HepG2 (cell line): ENCODE results near the gene BCORL1. TPM values are rescaled to one million over a fixed set of nuclear protein-coding genes. Genes with fewer than 3 reads are reported as not detected.

Experiments used
- ATAC-seq: fragments of 200-7000 bp; cut with Tn5 transposase; 3 replicates; pipeline ENCODE4 v1.9.1; 2020; ENCODE audit warnings: mild to moderate bottlenecking, moderate library complexity
- BruUV-seq: library from RNA; stranded (reverse); fragments of 400-500 nt; replicated peaks from 2 replicates; lab custom pipeline; 2021; lab: Mats Ljungman, UMichigan
- CTCF ChIA-PET: fragments of 300-600 bp; formaldehyde crosslinking; extraction: SDS; loops from one replicate; lab custom pipeline; 2021; ENCODE audit warnings: low total read pairs, inconsistent platforms, low intra/inter-chr PET ratio; lab: Yijun Ruan, JAX
- POLR2A ChIA-PET: fragments of 350-600 bp; sonication (Branson Sonifier 250); formaldehyde crosslinking; loops from one replicate; lab custom pipeline; 2020; ENCODE audit warnings: antibody characterized with exemption, inconsistent platforms; lab: Yijun Ruan, JAX
- DNase-seq: peaks from one replicate; pipeline ENCODE4 v3.0.0-alpha.2; 2015; ENCODE audit warnings: low spot score
- FAIRE-seq: peaks from 3 replicates; lab custom pipeline; 2011; peaks lifted over from hg19 to GRCh38; lab: Jason Lieb, UNC
- H2AFZ ChIP-seq: one replicate; pipeline ENCODE4 v1.6.1; 2011; ENCODE audit warnings: low read length, inconsistent platforms
- H3K27ac ChIP-seq: fragments of 300-600 bp; 3 replicates; pipeline ENCODE4 v1.8.0; 2011; ENCODE audit warnings: mixed run types, mild to moderate bottlenecking, mixed read lengths, low read length, inconsistent platforms; ENCODE audit not compliant: insufficient read depth; ENCODE audit errors: extremely low read length
- H3K27me3 ChIP-seq, 2 experiments: fragments of 200-600 bp in 1 of 2; 2 replicates in 1 of 2; 3 replicates in 1 of 2; pipeline versions ENCODE4 v1.6.0 to v1.8.0; 2011; ENCODE audit warnings: low read length in 2 of 2, mild to moderate bottlenecking in 2 of 2, moderate library complexity in 2 of 2, inconsistent platforms in 1 of 2; ENCODE audit not compliant: insufficient read depth in 2 of 2, control insufficient read depth in 1 of 2
- H3K36me3 ChIP-seq, 2 experiments: fragments of 200-600 bp in 1 of 2; replicated peaks in 1 of 2; 2 replicates in 1 of 2; 3 replicates in 1 of 2; pipeline versions ENCODE4 v1.5.1 to v1.8.0; 2011; ENCODE audit warnings: low read length in 2 of 2, inconsistent platforms in 1 of 2; ENCODE audit not compliant: insufficient read depth in 2 of 2, control insufficient read depth in 1 of 2
- H3K4me1 ChIP-seq: 2 replicates; pipeline ENCODE4 v1.5.1; 2012; ENCODE audit warnings: low read length, inconsistent platforms; ENCODE audit not compliant: insufficient read depth
- H3K4me2 ChIP-seq: 2 replicates; pipeline ENCODE4 v1.6.0; 2011; ENCODE audit warnings: low read depth, low read length, inconsistent platforms
- H3K4me3 ChIP-seq, 3 experiments: fragments of 200-600 bp in 1 of 3; sonication (generic), shearing (Covaris generic) in 1 of 3; replicated peaks in 1 of 3; 2 replicates each; pipeline ENCODE4 v1.5.1; 2011 to 2016; ENCODE audit warnings: low read length in 3 of 3, inconsistent platforms in 2 of 3, low read depth in 2 of 3, mild to moderate bottlenecking in 2 of 3, control low read depth in 1 of 3, mixed read lengths in 1 of 3; ENCODE audit not compliant: insufficient read depth in 1 of 3
- H3K79me2 ChIP-seq: one replicate; pipeline ENCODE4 v1.6.1; 2011; ENCODE audit warnings: low read length, inconsistent platforms; ENCODE audit not compliant: insufficient read depth
- H3K9ac ChIP-seq: 2 replicates; pipeline ENCODE4 v1.6.0; 2011; ENCODE audit warnings: mild to moderate bottlenecking, low read depth, low read length, inconsistent platforms; ENCODE audit not compliant: insufficient read depth
- H3K9me3 ChIP-seq: 2 replicates; pipeline ENCODE4 v1.5.1; 2012; ENCODE audit warnings: mild to moderate bottlenecking, low read length
- H4K20me1 ChIP-seq: 2 replicates; pipeline ENCODE4 v1.6.0; 2011; ENCODE audit warnings: inconsistent platforms, mild to moderate bottlenecking, low read length, moderate library complexity; ENCODE audit not compliant: insufficient read depth
- DR1 ChIP-seq: sonication (generic); formaldehyde crosslinking; IDR thresholded peaks from 2 replicates; pipeline ENCODE4 v1.8.0; 2021; ENCODE audit warnings: mild to moderate bottlenecking, missing genetic modification reagents, inconsistent platforms
- NCOR1 ChIP-seq: fragments of 200-600 bp; sonication (generic); IDR thresholded peaks from 2 replicates; pipeline ENCODE4 v1.7.0; 2017; ENCODE audit warnings: antibody characterized with exemption, low read length, borderline replicate concordance
- NKX3-1 ChIP-seq: sonication (generic); formaldehyde crosslinking; IDR thresholded peaks from 2 replicates; pipeline ENCODE4 v1.5.0; 2020; ENCODE audit warnings: missing genetic modification reagents
- PHB2 ChIP-seq: fragments of 450-650 bp; IDR thresholded peaks from 2 replicates; pipeline ENCODE4 v1.6.1; 2018; ENCODE audit not compliant: partially characterized antibody
- PHF21A ChIP-seq: sonication (generic); formaldehyde crosslinking; IDR thresholded peaks from 2 replicates; pipeline ENCODE4 v1.5.0; 2020; ENCODE audit warnings: mild to moderate bottlenecking, missing genetic modification reagents
- RXRA ChIP-seq: sonication (generic); formaldehyde crosslinking; IDR thresholded peaks from 2 replicates; pipeline ENCODE4 v1.5.1; 2020; ENCODE audit warnings: missing genetic modification reagents
- SAFB2 ChIP-seq: sonication (generic); formaldehyde crosslinking; IDR thresholded peaks from 2 replicates; pipeline ENCODE4 v1.5.1; 2020; ENCODE audit warnings: missing genetic modification reagents, low read depth, mild to moderate bottlenecking, borderline replicate concordance
- ZFP36L2 ChIP-seq: sonication (generic); formaldehyde crosslinking; IDR thresholded peaks from 2 replicates; pipeline ENCODE4 v1.4.0; 2020; ENCODE audit warnings: missing genetic modification reagents
- ZNF616 ChIP-seq: sonication (generic); formaldehyde crosslinking; IDR thresholded peaks from 2 replicates; pipeline ENCODE4 v1.5.0; 2020; ENCODE audit warnings: low read depth, mild to moderate bottlenecking, missing genetic modification reagents
- ZNF75D ChIP-seq: sonication (generic); formaldehyde crosslinking; IDR thresholded peaks from 2 replicates; pipeline ENCODE4 v1.8.1; 2023; ENCODE audit warnings: missing genetic modification reagents, mild to moderate bottlenecking, borderline replicate concordance
- ZNF780A ChIP-seq: sonication (generic); formaldehyde crosslinking; IDR thresholded peaks from 2 replicates; pipeline ENCODE4 v1.8.0; 2022; ENCODE audit warnings: mild to moderate bottlenecking, missing genetic modification reagents, moderate library complexity
- ZNF883 ChIP-seq: sonication (generic); formaldehyde crosslinking; IDR thresholded peaks from 2 replicates; pipeline ENCODE4 v1.5.1; 2020; ENCODE audit warnings: mild to moderate bottlenecking, missing genetic modification reagents; ENCODE audit errors: not compliant biosample characterization
- WGBS: methylation state at CpG from one replicate; pipeline ENCODE4 v1.1.6; 2017; ENCODE audit warnings: low lambda C conversion rate; 5-methylcytosine and 5-hydroxymethylcytosine counted together
- in situ Hi-C: cut with HindIII; loops from 2 replicates; pipeline ENCODE4 v1.10.0; 2017; ENCODE audit warnings: low pct_unique_long_range_greater_than_20kb; ENCODE audit not compliant: extremely low pct_ligation_motif_present
- intact Hi-C: fragments of 100-400 bp; cut with micrococcal nuclease; formaldehyde crosslinking; loops from one replicate; pipeline ENCODE4 v1.10.0; 2022; ENCODE audit not compliant: unreplicated experiment
- polyA plus RNA-seq, 8 experiments: library from polyadenylated mRNA; depleted of rRNA in 3 of 8; stranded (reverse) in 7 of 8; unstranded in 1 of 8; fragments of >200 nt; fragmentation: Illumina TruSeq in 4 of 8; extraction: Trizol in 4 of 8; gene quantifications; 2 replicates each; pipeline versions ENCODE4 v1.2.1 to v1.2.3, GENCODE V29; 2011 to 2016; ENCODE audit warnings: low read depth in 4 of 8, missing spikeins in 1 of 8, mixed read lengths in 1 of 8; ENCODE audit not compliant: insufficient read depth in 1 of 8
- total RNA-seq, 5 experiments: library from RNA; depleted of rRNA; stranded (reverse); fragments of >200 nt; fragmentation: Illumina TruSeq; extraction: Trizol; gene quantifications; 2 replicates each; pipeline ENCODE4 v1.2.3, GENCODE V29; 2016; ENCODE audit warnings: low read depth in 1 of 5
- TF ChIP-seq, protein P1 (sequence below): sonication (generic); formaldehyde crosslinking; IDR thresholded peaks from 2 replicates; pipeline ENCODE4 v1.4.0; 2020; ENCODE audit warnings: missing genetic modification reagents
- TF ChIP-seq, protein P2 (sequence below): sonication (generic); formaldehyde crosslinking; IDR thresholded peaks from 2 replicates; pipeline ENCODE4 v1.5.0; 2020; ENCODE audit warnings: missing genetic modification reagents
- TF ChIP-seq, protein P3 (sequence below): sonication (generic); formaldehyde crosslinking; IDR thresholded peaks from 2 replicates; pipeline ENCODE4 v1.4.0; 2020; ENCODE audit warnings: missing genetic modification reagents

Gene BCORL1
- total and polyA plus RNA-seq, 2 of the 13 experiments (the other 11 are each of a cell fraction or from before 2014, with no cell fraction given), result 0.67 to 1.4 TPM

DNA sequence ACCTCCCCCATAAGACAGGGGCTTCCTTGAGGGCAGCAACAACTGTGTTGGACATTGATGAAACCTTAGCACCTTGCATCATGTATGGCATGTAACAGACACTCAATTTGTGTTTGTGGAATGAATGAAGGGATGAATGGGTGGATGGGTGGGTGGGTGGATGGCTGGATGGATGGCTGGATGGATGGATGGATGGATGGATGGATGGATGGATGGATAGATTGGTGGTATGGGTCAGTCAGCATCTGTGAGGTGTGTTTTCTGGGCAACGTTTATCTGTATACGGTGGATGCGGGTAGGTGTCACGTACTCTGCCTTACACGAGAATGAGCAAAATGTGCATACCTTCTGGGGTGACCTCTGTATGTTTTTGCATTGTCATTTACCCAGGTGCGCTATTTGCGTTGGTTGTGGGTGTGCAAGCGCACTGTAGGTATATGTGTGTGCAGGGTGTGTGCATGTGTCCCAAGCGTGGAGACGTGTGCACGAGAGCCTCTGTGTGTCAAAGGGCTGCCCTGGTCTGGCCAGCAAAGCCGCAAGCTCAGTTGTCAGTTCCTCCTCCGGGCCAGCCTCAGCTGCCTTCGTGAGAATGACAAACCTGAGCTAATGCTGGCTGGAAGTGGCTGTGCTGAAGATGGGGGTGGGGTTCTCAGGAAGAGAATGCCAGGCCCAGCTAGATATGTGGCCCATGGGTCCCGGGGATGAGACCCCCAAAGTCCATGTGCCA is 101.4 kb downstream of the BCORL1 start (continued):
- TF ChIP-seq, protein P1, sequence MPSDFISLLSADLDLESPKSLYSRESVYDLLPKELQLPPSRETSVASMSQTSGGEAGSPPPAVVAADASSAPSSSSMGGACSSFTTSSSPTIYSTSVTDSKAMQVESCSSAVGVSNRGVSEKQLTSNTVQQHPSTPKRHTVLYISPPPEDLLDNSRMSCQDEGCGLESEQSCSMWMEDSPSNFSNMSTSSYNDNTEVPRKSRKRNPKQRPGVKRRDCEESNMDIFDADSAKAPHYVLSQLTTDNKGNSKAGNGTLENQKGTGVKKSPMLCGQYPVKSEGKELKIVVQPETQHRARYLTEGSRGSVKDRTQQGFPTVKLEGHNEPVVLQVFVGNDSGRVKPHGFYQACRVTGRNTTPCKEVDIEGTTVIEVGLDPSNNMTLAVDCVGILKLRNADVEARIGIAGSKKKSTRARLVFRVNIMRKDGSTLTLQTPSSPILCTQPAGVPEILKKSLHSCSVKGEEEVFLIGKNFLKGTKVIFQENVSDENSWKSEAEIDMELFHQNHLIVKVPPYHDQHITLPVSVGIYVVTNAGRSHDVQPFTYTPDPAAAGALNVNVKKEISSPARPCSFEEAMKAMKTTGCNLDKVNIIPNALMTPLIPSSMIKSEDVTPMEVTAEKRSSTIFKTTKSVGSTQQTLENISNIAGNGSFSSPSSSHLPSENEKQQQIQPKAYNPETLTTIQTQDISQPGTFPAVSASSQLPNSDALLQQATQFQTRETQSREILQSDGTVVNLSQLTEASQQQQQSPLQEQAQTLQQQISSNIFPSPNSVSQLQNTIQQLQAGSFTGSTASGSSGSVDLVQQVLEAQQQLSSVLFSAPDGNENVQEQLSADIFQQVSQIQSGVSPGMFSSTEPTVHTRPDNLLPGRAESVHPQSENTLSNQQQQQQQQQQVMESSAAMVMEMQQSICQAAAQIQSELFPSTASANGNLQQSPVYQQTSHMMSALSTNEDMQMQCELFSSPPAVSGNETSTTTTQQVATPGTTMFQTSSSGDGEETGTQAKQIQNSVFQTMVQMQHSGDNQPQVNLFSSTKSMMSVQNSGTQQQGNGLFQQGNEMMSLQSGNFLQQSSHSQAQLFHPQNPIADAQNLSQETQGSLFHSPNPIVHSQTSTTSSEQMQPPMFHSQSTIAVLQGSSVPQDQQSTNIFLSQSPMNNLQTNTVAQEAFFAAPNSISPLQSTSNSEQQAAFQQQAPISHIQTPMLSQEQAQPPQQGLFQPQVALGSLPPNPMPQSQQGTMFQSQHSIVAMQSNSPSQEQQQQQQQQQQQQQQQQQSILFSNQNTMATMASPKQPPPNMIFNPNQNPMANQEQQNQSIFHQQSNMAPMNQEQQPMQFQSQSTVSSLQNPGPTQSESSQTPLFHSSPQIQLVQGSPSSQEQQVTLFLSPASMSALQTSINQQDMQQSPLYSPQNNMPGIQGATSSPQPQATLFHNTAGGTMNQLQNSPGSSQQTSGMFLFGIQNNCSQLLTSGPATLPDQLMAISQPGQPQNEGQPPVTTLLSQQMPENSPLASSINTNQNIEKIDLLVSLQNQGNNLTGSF, result no peak
- TF ChIP-seq PHF21A (CRISPR knock-in tag) (no peak), NKX3-1 (CRISPR knock-in tag) (no peak), ZNF75D (CRISPR knock-in tag) (no peak), NCOR1 (no peak), ZFP36L2 (no peak), RXRA (CRISPR knock-in tag) (no peak)

DNA sequence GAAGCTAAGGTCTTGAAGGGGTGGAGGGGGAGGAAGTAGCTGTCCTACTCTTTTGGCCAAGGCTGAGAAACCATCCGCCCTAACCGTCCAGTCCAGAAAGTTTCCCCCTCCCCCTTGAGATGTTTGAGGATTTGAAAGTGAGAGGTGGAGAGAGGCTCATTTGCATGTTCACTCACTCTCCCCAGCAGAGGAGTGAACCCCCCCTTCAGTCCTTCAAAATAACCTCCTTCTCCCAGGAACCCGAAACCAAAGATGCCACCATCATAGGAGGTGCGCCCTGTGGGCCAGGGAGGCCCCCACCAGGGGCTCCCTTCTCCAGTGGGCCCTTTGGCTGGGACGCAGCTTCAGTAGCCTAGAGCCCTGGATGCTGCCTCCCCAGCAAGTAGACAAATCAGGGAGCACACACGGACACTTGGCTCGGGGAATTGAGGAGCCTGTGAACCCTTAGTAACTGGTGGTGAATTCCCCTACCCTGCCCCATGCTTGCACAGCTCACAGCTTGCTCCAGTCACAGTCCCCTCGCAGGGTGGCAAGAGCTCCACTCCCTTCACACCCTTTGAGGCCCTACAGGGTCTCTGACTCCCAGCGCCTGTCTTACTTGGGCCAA is 102.3 kb downstream of the BCORL1 start:
- in situ Hi-C loops (loop anchor here (5.0 kb wide), 2 partner anchors 33 to 108 kb away; no protein-coding TSS in a partner anchor), intact Hi-C loops (no loop called here)
- no peaks in the 10 kb centered on the region for H3K27me3 ChIP-seq
- no peaks in the 10 kb centered on the region for H4K20me1 ChIP-seq
- H3K4me3 ChIP-seq, result no peak overlapping the region
- H3K4me2 ChIP-seq, result no peak overlapping the region
- no peak overlapping the region for H3K27ac ChIP-seq
- ChIA-PET CTCF (no interaction called here), POLR2A (no interaction called here)
- FAIRE-seq (no peak), DNase-seq (no peak), ATAC-seq (no peak)
- BruUV-seq, result no TSS peak
- H2AFZ ChIP-seq, result no peak overlapping the region
- no peak overlapping the region for H3K9ac ChIP-seq
- H3K4me1 ChIP-seq, result peaks cover 9% of the 10 kb centered on the region
- no peaks in the 10 kb centered on the region for H3K9me3 ChIP-seq
- 93% methylated on average over 3 of the region's 9 CpGs for WGBS
- H3K36me3 ChIP-seq, result no peaks in the 10 kb centered on the region
- no peaks in the 10 kb centered on the region for H3K79me2 ChIP-seq
- TF ChIP-seq PHB2 (no peak), ZNF883 (no peak), DR1 (CRISPR knock-in tag) (no peak), ZNF780A (no peak), ZNF616 (no peak), SAFB2 (no peak)
- TF ChIP-seq, protein P2, sequence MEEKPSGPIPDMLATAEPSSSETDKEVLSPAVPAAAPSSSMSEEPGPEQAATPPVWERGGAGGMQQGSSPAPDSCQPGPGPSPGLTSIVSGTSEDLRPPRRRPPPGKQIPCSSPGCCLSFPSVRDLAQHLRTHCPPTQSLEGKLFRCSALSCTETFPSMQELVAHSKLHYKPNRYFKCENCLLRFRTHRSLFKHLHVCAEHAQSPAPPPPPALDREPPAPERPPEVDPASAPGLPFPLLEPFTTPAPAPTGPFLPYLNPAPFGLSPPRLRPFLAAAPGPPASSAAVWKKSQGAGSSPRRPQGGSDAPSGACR (CRISPR knock-in tag), result no peak
- TF ChIP-seq, protein P3, sequence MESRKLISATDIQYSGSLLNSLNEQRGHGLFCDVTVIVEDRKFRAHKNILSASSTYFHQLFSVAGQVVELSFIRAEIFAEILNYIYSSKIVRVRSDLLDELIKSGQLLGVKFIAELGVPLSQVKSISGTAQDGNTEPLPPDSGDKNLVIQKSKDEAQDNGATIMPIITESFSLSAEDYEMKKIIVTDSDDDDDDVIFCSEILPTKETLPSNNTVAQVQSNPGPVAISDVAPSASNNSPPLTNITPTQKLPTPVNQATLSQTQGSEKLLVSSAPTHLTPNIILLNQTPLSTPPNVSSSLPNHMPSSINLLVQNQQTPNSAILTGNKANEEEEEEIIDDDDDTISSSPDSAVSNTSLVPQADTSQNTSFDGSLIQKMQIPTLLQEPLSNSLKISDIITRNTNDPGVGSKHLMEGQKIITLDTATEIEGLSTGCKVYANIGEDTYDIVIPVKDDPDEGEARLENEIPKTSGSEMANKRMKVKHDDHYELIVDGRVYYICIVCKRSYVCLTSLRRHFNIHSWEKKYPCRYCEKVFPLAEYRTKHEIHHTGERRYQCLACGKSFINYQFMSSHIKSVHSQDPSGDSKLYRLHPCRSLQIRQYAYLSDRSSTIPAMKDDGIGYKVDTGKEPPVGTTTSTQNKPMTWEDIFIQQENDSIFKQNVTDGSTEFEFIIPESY (CRISPR knock-in tag), result no peak
